Activated B cell treated with CpG ODN at 0.5 μM for 24 hours (primary cell): ENCODE data around the gene CRELD1. TPM values are rescaled to one million over a fixed set of nuclear protein-coding genes. Genes with fewer than 3 reads are reported as not detected.
"Not testable (repeated sequence)": the region's sequence is repeated elsewhere in the genome, so short reads cannot be mapped to it uniquely, and the experiment has no call there.

Experiments used
- ATAC-seq: fragments of 200-7000 bp; cut with Tn5 transposase; one replicate; pipeline ENCODE4 v1.10.0; 2021; ENCODE audit warnings: low read depth, mild to moderate bottlenecking, moderate library complexity
- CTCF ChIA-PET: fragments of 350-600 bp; sonication (Branson Sonifier 250); formaldehyde crosslinking; loops from one replicate; lab custom pipeline; 2021; ENCODE audit warnings: antibody characterized with exemption; lab: Charles Lee
- POLR2A ChIA-PET: fragments of 350-600 bp; sonication (Branson Sonifier 250); formaldehyde crosslinking; loops from one replicate; lab custom pipeline; 2021; ENCODE audit warnings: antibody characterized with exemption; lab: Charles Lee
- DNase-seq: peaks from one replicate; pipeline ENCODE4 v3.0.0; 2022
- H3K27ac Mint-ChIP-seq: one replicate; pipeline ENCODE4 v1.8.0; 2020; ENCODE audit warnings: mixed read lengths
- H3K27me3 Mint-ChIP-seq: one replicate; pipeline ENCODE4 v1.8.0; 2021; ENCODE audit warnings: mixed read lengths
- H3K36me3 Mint-ChIP-seq: one replicate; pipeline ENCODE4 v1.8.0; 2021; ENCODE audit warnings: low read depth, mixed read lengths
- H3K4me1 Mint-ChIP-seq: one replicate; pipeline ENCODE4 v1.8.0; 2021; ENCODE audit warnings: mixed read lengths
- H3K4me3 Mint-ChIP-seq: one replicate; pipeline ENCODE4 v1.8.0; 2020; ENCODE audit warnings: mild to moderate bottlenecking, mixed read lengths
- H3K9me3 Mint-ChIP-seq: one replicate; pipeline ENCODE4 v1.8.0; 2020; ENCODE audit warnings: mixed read lengths
- intact Hi-C: fragments of 100-400 bp; cut with micrococcal nuclease; formaldehyde crosslinking; loops from one replicate; pipeline ENCODE4 v1.15.1; 2024
- total RNA-seq: library from RNA; stranded (reverse); gene quantifications from 2 replicates; pipeline ENCODE4 v1.2.3, GENCODE V29; 2022
- TF ChIP-seq, protein P1 (sequence below): fragments of 200-600 bp; IDR thresholded peaks from one replicate; pipeline ENCODE4 v1.8.0; 2022; ENCODE audit warnings: antibody characterized with exemption, mild to moderate bottlenecking

Gene CRELD1
- total RNA-seq, 1 donor from 2014 or later: 30.5 TPM

DNA sequence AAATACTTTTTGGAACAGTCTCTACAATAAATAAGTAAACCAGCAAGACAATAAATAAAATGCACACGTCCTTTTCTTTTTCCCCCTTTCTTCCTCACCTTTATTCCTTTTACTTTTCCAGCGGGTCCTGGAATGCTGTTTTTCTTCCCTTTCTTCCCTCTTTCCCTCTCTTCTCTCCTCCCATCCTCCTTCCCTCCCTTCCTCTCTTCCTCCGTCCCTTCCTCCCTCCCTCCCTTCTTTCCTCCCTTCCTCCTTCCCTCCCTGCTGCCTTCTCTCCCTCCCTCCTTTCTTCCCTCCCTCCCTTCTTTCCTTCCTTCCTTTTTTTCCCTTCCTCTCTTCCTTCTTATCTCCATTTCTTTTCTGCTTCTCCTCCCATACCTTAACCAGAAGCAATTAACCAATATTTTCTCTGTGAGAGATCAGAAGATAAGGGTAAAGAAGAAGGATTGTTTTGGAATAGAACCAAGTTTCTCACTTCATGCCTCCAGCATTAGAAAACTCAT lies 34.3 kb upstream of the CRELD1 start:
- Mint-ChIP-seq H3K4me1 (peaks cover 20% of the 10 kb centered on the region), H3K4me3 (no peak overlapping the region), H3K27ac (no peak overlapping the region), H3K27me3 (no peaks in the 10 kb centered on the region), H3K9me3 (no peaks in the 10 kb centered on the region), H3K36me3 (peaks cover 6% of the 10 kb centered on the region)
- POLR2A ChIA-PET: no interaction called here
- intact Hi-C loops: no loop called here
- ATAC-seq: no peak
- no peak for DNase-seq
- CTCF ChIA-PET: no interaction called here
- TF ChIP-seq, protein P1, sequence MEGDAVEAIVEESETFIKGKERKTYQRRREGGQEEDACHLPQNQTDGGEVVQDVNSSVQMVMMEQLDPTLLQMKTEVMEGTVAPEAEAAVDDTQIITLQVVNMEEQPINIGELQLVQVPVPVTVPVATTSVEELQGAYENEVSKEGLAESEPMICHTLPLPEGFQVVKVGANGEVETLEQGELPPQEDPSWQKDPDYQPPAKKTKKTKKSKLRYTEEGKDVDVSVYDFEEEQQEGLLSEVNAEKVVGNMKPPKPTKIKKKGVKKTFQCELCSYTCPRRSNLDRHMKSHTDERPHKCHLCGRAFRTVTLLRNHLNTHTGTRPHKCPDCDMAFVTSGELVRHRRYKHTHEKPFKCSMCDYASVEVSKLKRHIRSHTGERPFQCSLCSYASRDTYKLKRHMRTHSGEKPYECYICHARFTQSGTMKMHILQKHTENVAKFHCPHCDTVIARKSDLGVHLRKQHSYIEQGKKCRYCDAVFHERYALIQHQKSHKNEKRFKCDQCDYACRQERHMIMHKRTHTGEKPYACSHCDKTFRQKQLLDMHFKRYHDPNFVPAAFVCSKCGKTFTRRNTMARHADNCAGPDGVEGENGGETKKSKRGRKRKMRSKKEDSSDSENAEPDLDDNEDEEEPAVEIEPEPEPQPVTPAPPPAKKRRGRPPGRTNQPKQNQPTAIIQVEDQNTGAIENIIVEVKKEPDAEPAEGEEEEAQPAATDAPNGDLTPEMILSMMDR: no peak

DNA sequence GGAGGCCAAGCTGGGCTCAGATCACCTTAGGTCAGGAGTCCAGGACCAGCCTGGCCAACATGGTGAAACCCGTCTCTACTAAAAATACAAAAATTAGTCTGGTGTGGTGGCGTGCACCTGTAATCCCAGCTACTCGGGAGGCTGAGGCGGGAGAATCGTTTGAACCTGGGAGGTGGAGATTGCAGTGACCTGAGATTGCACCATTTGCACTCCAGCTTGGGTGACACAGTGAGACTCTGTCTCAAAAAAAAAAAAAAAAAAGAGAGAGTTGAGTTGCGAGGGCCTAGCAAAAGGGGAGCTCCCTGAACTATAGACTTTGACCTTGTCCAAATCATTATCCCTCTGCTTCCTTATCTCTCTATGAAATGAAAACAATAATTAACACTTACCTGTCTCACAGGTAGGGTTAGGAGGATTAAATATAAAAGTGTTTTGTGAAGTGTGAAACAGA lies 32.6 kb upstream of the CRELD1 start:
- H3K9me3 Mint-ChIP-seq, H3K27me3 Mint-ChIP-seq, H3K4me3 Mint-ChIP-seq, DNase-seq, H3K4me1 Mint-ChIP-seq, intact Hi-C loops, ATAC-seq, H3K27ac Mint-ChIP-seq, H3K36me3 Mint-ChIP-seq, CTCF ChIA-PET: not testable (repeated sequence)
- POLR2A ChIA-PET: interaction anchor here (0.6 kb wide), 1 partner anchor 11 kb away, joined by 3 read pairs; no protein-coding TSS in a partner anchor

DNA sequence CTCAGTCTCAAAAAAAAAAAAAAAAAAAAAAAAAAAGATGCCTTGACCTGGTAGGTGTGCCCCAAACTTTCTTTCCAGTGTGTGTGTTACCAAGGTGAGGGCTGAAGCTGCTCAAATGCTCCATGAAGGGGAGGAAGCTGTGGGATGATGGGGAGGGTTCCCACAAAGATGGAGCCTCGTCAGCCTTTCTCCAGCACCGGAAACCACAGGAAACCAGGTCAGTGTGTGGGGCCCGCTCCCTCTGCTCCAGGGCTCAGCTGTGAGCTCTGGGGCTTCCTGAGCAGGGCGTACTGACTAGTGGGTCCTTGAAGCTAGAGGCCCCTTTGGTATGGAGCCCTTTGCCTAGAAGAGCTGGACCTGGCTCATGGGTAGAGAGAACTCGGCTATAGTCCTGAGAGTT lies 31.7 kb upstream of the CRELD1 start:
- Mint-ChIP-seq H3K36me3 (no peaks in the 10 kb centered on the region), H3K4me3 (no peak overlapping the region), H3K27ac (no peak overlapping the region), H3K4me1 (peaks cover 8% of the 10 kb centered on the region), H3K9me3 (no peaks in the 10 kb centered on the region), H3K27me3 (no peaks in the 10 kb centered on the region)
- ChIA-PET CTCF (no interaction called here), POLR2A (interaction anchor here (0.7 kb wide), 1 partner anchor 135 kb away, joined by 9 read pairs; no protein-coding TSS in a partner anchor)
- intact Hi-C loops: no loop called here
- TF ChIP-seq, protein P1: no peak
- DNase-seq (no peak), ATAC-seq (no peak)

DNA sequence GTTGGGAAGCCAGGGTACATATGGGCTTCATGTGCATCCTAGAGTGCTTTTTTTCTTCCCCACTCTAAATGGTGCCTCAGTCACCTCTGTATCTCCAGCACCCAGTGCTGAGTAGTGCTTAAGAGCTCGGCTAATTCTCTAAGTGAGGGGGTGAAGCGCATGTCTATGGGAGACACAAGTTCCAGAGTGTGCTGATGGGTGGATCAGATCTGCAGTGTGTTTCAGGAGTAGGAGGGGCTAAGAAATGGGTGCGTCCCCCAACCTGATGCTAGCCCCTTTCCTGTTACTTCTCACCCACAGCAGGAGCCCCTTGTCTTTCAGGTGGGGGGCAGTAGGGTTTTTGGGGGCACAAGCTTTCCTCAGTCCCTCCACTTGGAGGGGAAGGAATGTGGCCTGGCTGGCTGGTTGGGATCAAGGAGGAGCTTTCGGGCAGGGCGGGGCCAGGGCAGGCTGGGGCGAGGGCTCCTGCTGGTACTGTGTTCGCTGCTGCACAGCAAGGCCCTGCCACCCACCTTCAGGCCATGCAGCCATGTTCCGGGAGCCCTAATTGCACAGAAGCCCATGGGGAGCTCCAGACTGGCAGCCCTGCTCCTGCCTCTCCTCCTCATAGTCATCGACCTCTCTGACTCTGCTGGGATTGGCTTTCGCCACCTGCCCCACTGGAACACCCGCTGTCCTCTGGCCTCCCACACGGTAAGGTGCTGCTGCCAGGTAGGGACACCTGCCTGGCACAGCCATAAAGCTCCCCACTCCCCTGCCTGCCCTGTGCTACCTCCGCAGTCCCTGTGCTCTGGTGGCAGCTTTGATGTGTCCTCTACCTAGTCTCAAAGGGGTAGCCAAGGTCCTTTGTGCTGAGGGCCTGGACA lies 31.0 kb upstream of the CRELD1 start, which contains the start of gene IL17RE:
Gene IL17RE (plus strand): TSS at position 477 of the 866 bp plus-strand sequence. CDS start 85 bp downstream, at position 562.
- TF ChIP-seq, protein P1: no peak
- CTCF ChIA-PET: no interaction called here
- H3K27ac Mint-ChIP-seq: no peak within 1 kb of the TSS
- POLR2A ChIA-PET: interaction anchor here (1.0 kb wide), 1 partner anchor 12 kb away, joined by 3 read pairs; no protein-coding TSS in a partner anchor
- ATAC-seq (no peak), DNase-seq (no peak)
- no peaks in the 10 kb centered on the region for H3K27me3 Mint-ChIP-seq
- no peaks in the 10 kb centered on the region for H3K9me3 Mint-ChIP-seq
- H3K4me1 Mint-ChIP-seq: peaks cover 7% of the 10 kb centered on the region
- H3K36me3 Mint-ChIP-seq: no peaks in the 10 kb centered on the region
- H3K4me3 Mint-ChIP-seq: no peak within 1 kb of the TSS
- intact Hi-C loops: no loop called here

- H3K4me1 Mint-ChIP-seq: peaks cover 3% of the 10 kb centered on the region
- intact Hi-C loops: no loop called here
- POLR2A ChIA-PET: interaction anchor here (1.0 kb wide), 1 partner anchor 12 kb away, joined by 3 read pairs; no protein-coding TSS in a partner anchor
- no peak for ATAC-seq
- H3K4me3 Mint-ChIP-seq: no peak overlapping the region
- no peak for DNase-seq
- H3K27ac Mint-ChIP-seq: no peak overlapping the region
- no peaks in the 10 kb centered on the region for H3K9me3 Mint-ChIP-seq
- CTCF ChIA-PET: no interaction called here
- H3K27me3 Mint-ChIP-seq: no peaks in the 10 kb centered on the region
- TF ChIP-seq, protein P1: no peak
- no peaks in the 10 kb centered on the region for H3K36me3 Mint-ChIP-seq
Measured at GRCh38 chr3:9903238-9903624, 30.4 kb upstream of the CRELD1 start.
